ENCODE results near the gene SLC40A1. TPM values are rescaled to one million over a fixed set of nuclear protein-coding genes. Genes with fewer than 3 reads are reported as not detected.

SLC40A1 gene
- total RNA-seq, 2 donors from 2014 or later: 43.8 to 72.0 TPM

DNA sequence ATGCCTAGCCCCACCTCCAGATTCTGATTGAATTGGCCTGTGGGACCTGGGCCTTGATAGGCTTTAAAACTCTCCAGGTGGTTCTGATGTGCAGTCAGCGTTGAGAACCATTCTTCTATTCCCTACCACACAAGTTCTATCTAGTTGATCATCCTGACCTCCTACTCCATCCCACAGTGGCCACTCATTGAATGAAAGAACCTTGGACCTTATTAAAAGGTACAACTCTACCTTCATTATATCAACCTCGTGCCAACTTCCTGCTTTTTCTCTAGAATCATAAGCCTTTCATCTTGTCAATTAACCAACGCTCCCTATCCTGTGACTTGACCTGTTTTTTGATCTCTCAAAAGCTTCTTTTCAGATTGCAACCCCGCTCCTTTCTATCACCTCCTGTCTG is 55.8 kb downstream of the SLC40A1 start:
- intact Hi-C loops (cut with DNase I): loop anchor here in 1 of 2 donors (10.0 kb wide), 1 partner anchor 50 kb away; no protein-coding TSS in a partner anchor
- no peak for DNase-seq (ENCODE audit: low spot score)

DNA sequence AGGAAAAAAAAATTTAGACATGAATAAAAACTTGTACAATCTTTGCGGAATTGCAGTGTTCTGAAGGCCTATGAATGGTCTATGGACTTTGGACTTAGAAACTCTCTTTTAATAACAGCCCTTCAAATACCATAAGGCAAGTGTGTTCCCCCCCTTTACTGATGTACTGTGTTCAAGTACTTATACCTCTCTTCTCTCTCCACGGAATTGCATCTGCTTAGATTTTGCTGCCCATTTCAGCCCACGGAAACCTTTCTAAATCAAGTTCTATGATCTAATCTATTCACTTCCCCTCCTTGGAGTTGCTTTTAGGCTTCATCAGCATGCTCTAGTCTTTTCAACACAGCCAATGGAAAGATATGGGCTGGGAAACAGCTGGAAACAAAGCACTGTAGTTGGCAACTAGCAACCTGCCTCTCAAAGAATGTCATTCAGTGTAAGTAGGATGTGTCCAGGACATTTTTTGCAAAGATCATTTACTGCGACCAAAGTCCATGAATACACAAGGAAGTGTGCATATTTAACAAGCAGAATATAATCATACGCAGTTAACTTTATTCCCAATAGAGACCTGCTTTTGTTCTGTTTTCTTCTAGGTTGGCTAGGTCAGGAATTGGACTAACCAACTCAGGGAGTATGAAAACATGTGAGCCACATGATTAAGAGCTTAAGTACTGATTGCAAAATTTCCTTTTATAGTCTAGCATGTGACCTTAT is 58.0 kb downstream of the SLC40A1 start:
- intact Hi-C loops (cut with DNase I): loop anchor here in 1 of 2 donors (10.0 kb wide), 1 partner anchor 52 kb away; no protein-coding TSS in a partner anchor
- no peak for DNase-seq (ENCODE audit: low spot score)

DNA sequence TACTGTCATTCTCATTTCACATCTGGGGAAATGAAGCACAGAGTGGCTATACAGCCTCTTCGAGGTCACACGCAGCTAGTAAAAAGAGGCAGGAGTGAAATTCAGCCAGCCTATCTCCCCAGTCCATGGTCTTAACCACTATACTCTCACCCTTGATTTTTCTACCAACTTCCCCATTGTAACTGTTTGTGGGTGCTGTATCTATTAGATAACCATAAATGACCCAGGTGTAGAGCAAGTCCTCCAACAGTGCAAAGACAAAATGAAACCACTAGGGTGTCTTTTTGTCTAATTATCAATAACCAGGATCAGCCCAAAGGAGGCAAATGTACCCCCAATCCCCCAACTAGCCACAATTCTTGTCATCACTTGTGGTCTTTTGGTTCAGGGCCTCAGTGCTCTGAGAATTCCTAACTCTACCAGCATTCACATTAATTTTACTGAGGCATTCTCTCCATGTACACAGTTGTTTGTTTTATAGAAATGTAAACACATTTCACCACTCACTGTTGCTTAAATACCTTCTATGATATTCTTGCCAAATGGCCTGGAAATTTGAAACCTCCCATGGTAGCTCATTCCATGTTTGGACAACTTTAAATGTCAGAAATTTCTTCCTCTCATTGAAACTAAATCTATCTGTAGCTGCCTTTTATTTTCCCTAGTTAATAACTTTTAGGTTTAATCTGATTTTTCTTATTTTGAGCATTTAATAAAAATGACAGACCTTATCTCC is 58.7 kb downstream of the SLC40A1 start:
- intact Hi-C loops (cut with DNase I): loop anchor here in 1 of 2 donors (10.0 kb wide), 1 partner anchor 53 kb away; no protein-coding TSS in a partner anchor
- DNase-seq (ENCODE audit: low spot score): no peak

DNA sequence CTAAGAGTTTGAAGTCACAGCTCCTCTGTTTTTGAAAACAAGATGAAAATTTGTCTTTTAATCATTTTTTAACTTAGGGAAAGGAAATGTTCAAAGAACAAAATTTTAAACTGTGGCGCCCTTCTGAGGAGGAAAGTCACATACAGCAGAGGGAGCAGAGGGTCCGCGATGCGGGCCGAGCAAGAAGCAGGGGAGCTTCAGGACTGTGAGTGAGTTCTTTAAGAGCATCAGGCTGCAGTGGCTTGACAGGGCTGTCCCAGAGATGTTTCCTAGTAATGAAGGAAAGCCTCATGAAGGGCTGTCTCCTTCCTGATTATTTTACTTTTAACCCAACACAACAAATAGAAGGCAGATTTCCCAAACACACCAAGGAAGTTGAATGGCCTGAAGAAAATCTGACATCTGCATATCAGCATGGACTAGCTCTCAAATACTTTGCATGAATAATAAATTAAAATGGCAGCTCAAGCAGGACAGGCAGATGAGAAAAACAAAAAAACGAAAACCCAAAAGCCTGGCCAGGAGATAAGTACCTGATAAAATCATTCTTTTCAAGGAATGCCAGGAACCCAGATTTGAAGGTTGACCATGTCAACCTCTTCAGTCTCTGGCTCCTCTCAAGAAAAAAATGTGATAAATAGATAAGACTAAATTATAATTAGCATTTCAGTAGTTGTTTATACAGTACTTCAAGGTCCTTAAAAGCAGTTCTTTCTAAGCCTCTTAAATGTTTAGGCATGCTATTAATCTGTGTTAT is 60.8 kb downstream of the SLC40A1 start:
- intact Hi-C loops (cut with DNase I): loop anchor here (10.0 kb wide), 2 partner anchors 55 to 1115 kb away; no protein-coding TSS in a partner anchor
- DNase-seq (ENCODE audit: low spot score): no peak

DNA sequence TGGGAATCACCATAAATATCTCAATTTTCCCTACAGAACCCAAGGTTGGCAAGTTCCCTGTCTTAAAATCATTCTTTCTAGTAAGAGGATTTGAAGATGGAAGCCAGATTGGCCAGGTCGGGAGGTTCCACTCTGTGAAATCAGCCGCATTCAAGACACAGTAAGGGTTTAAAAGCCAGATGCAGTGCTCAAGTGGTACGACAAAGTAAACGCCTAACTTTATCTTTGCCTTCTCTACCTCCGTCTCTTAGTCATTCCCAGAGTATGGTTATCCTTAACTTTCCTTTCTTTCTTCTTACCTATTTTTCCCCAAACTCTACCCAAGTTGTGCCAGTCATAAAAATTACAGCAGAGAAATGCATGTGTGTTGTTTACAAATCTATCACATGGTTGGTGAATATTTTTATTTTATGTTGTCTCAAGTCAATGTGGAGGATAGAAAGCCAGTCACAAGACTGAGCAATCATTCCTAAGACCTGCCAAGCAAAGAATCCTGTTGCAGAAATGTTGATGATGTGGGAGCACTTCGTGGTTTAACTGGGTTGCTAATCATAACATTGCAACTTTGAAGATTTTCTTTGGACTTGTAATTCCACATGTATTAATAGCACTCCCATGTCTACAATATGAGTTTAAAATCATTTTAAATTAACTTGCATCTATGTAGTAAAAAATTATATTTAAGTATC is 62.6 kb downstream of the SLC40A1 start:
- DNase-seq (ENCODE audit: low spot score): no peak
- intact Hi-C loops (cut with DNase I): loop anchor here in 1 of 2 donors (10.0 kb wide), 2 partner anchors 57 to 1113 kb away; no protein-coding TSS in a partner anchor

DNA sequence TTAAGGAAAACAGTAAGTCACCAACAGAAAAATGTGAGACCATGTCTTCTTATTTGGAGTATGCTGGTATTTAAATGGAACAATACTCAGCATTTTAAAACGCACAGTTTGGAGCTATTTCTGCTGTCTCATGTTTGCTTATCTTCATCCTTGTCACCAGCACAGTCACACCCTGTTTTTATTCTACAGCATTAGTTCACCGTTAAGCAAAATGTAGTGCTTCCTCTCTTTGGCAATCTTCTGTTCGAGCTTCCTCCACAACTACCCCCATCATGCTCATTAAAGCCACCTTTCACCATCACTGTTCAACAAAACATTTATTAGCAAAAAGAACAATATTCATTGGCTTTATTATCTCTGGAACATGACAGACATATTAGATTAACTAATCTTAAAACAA is 64.0 kb downstream of the SLC40A1 start:
- no peak for DNase-seq (ENCODE audit: low spot score)
- intact Hi-C loops (cut with DNase I): loop anchor here in 1 of 2 donors (10.0 kb wide), 2 partner anchors 58 to 1112 kb away; no protein-coding TSS in a partner anchor

DNA sequence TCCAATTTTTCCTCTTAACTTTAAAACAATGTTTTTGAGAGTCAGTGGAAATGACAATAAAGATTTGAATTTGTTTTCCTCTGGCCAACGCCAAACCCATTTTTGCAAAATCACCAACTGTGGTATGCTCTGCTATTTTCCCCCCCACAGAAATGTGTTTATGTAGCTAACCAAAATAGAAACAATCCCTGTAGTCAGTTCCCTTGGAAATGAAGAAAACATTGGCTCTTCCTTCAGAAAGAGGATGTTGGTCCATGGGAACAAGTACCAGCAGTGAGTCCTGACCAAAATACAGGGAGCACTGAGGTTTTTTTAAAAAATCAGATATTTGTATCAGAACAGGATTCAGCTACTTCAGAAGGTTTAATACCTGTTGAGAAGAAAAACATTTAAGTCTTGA is 65.3 kb downstream of the SLC40A1 start:
- intact Hi-C loops (cut with DNase I): loop anchor here in 1 of 2 donors (10.0 kb wide), 2 partner anchors 60 to 1110 kb away; no protein-coding TSS in a partner anchor
- DNase-seq (ENCODE audit: low spot score): no peak

DNA sequence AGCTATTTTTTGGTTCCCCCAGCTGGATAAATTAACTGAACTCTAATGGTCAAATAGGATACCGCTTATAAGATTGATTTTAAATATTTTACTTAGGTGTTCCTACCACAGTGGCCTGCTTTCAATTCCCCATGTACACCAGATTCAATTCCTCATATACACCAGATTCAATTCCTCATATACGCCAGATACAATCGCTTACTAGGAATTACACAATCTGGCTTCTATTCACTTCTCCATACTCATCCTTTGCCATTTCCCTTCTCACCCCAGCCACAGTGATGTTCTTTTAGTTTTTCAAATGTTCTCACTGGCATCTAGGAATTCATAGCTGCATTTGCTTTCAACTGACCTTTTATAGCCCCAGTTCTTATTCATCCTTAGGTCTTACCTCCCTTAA is 66.5 kb downstream of the SLC40A1 start:
- DNase-seq (ENCODE audit: low spot score): no peak
- intact Hi-C loops (cut with DNase I): loop anchor here in 1 of 2 donors (10.0 kb wide), 2 partner anchors 61 to 1109 kb away; no protein-coding TSS in a partner anchor

DNA sequence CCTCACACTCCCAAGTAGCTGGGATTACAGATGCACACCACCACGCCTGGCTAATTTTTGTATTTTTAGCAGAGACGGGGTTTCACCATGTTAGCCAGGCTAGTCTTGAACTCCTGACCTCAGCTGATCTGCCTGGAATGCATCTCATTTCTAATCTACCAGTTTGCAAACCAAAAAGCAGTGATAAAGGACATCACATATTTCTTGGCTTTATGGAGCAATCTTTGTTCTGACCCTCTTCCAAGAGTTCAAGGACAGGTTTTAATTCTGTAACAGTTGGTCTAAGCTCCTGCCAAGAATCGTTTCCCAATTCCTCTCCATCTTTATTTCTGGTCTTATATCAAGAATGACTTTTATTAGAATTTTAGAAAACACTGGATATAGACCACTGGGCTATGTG is 67.7 kb downstream of the SLC40A1 start:
- intact Hi-C loops (cut with DNase I): loop anchor here in 1 of 2 donors (10.0 kb wide), 2 partner anchors 62 to 1108 kb away; no protein-coding TSS in a partner anchor
- no peak for DNase-seq (ENCODE audit: low spot score)

DNA sequence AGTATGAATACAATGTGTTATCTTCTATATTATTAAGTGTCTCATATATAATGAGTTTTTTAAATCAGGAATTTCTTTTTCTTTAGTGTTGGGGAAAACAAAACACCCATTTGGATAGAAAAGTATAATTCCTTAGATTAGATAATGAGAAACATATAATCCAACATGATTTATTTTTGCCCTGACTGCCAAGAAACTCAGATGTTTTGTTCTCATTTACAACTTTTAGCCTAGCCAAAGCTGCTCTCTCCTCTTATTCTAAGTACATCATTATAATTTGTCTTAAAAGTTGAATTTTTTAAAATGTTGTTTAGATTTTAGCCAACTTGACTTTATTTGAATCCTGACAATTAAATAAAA is 68.6 kb downstream of the SLC40A1 start:
- intact Hi-C loops (cut with DNase I): loop anchor here in 1 of 2 donors (10.0 kb wide), 2 partner anchors 63 to 1107 kb away; no protein-coding TSS in a partner anchor
- no peak for DNase-seq (ENCODE audit: low spot score)

DNA sequence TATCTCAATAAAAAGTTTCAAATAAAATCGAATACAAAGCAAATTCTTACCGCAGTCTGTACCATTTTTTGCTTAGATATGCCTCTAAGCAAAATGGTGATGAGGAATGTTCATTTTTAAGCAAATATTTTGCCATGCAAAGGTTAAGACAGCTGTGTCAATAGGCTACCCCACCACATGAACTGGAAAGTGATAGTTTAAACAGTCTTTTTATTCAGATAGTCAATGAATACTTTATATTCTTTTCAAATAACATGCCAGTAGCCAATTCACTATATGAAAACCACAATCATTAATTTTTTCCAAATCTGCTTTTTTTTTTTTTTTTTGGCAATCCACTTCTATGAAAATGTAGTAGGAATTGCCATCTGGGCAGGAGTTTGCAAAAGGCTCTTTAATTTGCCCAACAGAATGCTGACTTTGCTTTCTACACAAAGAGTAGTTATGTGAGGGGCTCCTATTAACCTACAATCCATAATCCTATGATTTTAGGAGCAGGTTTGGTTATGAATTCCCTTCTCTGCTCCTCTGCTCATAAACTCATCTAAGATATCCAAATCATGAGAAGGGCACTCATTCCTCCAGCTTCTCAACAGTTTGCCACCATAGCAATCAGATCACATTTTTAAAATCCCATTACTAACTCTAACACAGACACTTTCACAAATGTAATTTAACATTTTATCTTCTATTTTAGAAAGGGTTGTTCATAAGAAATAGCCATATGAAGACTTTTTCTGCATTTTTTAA is 69.2 kb downstream of the SLC40A1 start:
- no peak for DNase-seq (ENCODE audit: low spot score)
- intact Hi-C loops (cut with DNase I): loop anchor here in 1 of 2 donors (10.0 kb wide), 2 partner anchors 63 to 1107 kb away; no protein-coding TSS in a partner anchor

Other genes starting within 250 kb of the SLC40A1 start
- 10 to 100 TPM; 27.3 to 28.3 TPM for gene WDR75, start 139.3 kb downstream of the SLC40A1 start, total RNA-seq
- gene ASNSD1, start 80.7 kb upstream of the SLC40A1 start, total RNA-seq: 10 to 100 TPM; 32.4 to 36.2 TPM
- 10 to 100 TPM; 14.1 to 15.1 TPM for gene ANKAR, start 93.9 kb upstream of the SLC40A1 start, total RNA-seq
- gene OSGEPL1, start 182.0 kb upstream of the SLC40A1 start, total RNA-seq: 1 to 10 TPM; 4.4 to 5.6 TPM
- gene ORMDL1, start 203.6 kb upstream of the SLC40A1 start, total RNA-seq: 10 to 100 TPM; 42.0 to 47.3 TPM
- 10 to 100 TPM; 20.1 to 25.2 TPM for gene PMS1, start 203.7 kb upstream of the SLC40A1 start, total RNA-seq